ENCODE results near the gene OSBP. TPM values are rescaled to one million over a fixed set of nuclear protein-coding genes. Genes with fewer than 3 reads are reported as not detected.

The OSBP gene
- total RNA-seq, 1 experiment from 2014 or later, result 36.3 TPM

GRCh38 chr11:59625703-59626102 lies 10.1 kb upstream of the OSBP start:
- ChIA-PET POLR2A (ENCODE audit: unreplicated experiment) (no interaction called here), CTCF (no interaction called here)
- Histone ChIP-seq H3K9me3 (ENCODE audit: low read length) (no peaks in the 10 kb centered on the region), H3F3A (ENCODE audit: low read length, unreplicated experiment) (no peaks in the 10 kb centered on the region), H3K4me1 (ENCODE audit: insufficient read depth, low read length) (peaks cover 4% of the 10 kb centered on the region), H3K27me3 (ENCODE audit: low read length) (no peaks in the 10 kb centered on the region), H2AFZ (ENCODE audit: low read length) (no peak overlapping the region), H3K9ac (ENCODE audit: low read length) (no peak overlapping the region), H3K9me2 (replicated peaks; ENCODE audit: low read length) (no peaks in the 10 kb centered on the region), H3K4me3 (ENCODE audit: low read length) (no peak overlapping the region), H4K20me1 (ENCODE audit: low read length) (no peaks in the 10 kb centered on the region), H3K27ac (ENCODE audit: low read length) (no peak overlapping the region), H3K79me2 (ENCODE audit: low read length) (no peaks in the 10 kb centered on the region), H3K4me2 (ENCODE audit: low read length) (no peak overlapping the region), H3K36me3 (ENCODE audit: low read depth, low read length) (no peaks in the 10 kb centered on the region)
- no peak for TF ChIP-seq EZH2phosphoT487 (IDR thresholded peaks at IDR 0.05; ENCODE audit: borderline replicate concordance, low read length)
- no peak for TF ChIP-seq EZH2 (IDR thresholded peaks at IDR 0.05; ENCODE audit: low read length, unreplicated experiment)
- TF ChIP-seq, protein P1, sequence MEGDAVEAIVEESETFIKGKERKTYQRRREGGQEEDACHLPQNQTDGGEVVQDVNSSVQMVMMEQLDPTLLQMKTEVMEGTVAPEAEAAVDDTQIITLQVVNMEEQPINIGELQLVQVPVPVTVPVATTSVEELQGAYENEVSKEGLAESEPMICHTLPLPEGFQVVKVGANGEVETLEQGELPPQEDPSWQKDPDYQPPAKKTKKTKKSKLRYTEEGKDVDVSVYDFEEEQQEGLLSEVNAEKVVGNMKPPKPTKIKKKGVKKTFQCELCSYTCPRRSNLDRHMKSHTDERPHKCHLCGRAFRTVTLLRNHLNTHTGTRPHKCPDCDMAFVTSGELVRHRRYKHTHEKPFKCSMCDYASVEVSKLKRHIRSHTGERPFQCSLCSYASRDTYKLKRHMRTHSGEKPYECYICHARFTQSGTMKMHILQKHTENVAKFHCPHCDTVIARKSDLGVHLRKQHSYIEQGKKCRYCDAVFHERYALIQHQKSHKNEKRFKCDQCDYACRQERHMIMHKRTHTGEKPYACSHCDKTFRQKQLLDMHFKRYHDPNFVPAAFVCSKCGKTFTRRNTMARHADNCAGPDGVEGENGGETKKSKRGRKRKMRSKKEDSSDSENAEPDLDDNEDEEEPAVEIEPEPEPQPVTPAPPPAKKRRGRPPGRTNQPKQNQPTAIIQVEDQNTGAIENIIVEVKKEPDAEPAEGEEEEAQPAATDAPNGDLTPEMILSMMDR (conservative IDR thresholded peaks at IDR 0.05; ENCODE audit: low read depth, low read length), result no peak
- intact Hi-C loops (cut with micrococcal nuclease), result no loop called here
- DNase-seq, result no peak
- no peak for ATAC-seq
- BruUV-seq (replicated peaks), result no TSS peak

DNA sequence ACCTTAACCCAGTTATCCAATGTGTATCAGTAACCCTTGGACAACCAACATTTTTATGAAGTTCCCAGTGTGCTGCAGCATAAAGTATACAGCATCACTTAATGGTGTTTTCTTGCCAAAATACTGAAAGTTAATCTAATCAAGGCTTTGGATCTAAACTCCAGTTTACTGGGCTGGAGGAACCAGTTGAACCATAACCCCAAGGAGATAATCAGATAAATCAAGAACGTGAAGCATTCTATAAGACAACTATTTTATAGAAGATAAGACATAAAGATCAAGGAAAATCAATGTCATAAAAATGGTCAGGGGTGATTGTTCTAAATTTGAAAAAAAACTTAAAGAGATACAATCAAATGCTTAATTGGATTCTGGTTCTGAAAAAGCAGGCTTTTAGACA lies 2.3 kb upstream of the OSBP start:
- DNase-seq (no peak), ATAC-seq (no peak)
- ChIA-PET POLR2A (ENCODE audit: unreplicated experiment) (no interaction called here), CTCF (no interaction called here)
- Histone ChIP-seq H3K27ac (ENCODE audit: low read length) (no peak overlapping the region), H3K27me3 (ENCODE audit: low read length) (no peaks in the 10 kb centered on the region), H3K9me2 (replicated peaks; ENCODE audit: low read length) (no peaks in the 10 kb centered on the region), H3K4me2 (ENCODE audit: low read length) (no peak overlapping the region), H3K79me2 (ENCODE audit: low read length) (peaks cover 23% of the 10 kb centered on the region), H3K4me3 (ENCODE audit: low read length) (no peak overlapping the region), H3K9ac (ENCODE audit: low read length) (no peak overlapping the region), H3K36me3 (ENCODE audit: low read depth, low read length) (no peaks in the 10 kb centered on the region; the same call in 1 of the 2 replicates), H3K4me1 (ENCODE audit: insufficient read depth, low read length) (peaks cover 25% of the 10 kb centered on the region), H3F3A (ENCODE audit: low read length, unreplicated experiment) (no peaks in the 10 kb centered on the region), H3K9me3 (ENCODE audit: low read length) (no peaks in the 10 kb centered on the region), H2AFZ (ENCODE audit: low read length) (no peak overlapping the region), H4K20me1 (ENCODE audit: low read length) (peaks cover 17% of the 10 kb centered on the region)
- BruUV-seq (replicated peaks), result no TSS peak
- intact Hi-C loops (cut with micrococcal nuclease), result no loop called here
- TF ChIP-seq, protein P1 (conservative IDR thresholded peaks at IDR 0.05; ENCODE audit: low read depth, low read length), result no peak

- Histone ChIP-seq H3K9me3 (ENCODE audit: low read length) (no peaks in the 10 kb centered on the region), H3K4me2 (ENCODE audit: low read length) (peak overlapping the region; percentile 82), H3K27me3 (ENCODE audit: low read length) (no peaks in the 10 kb centered on the region), H3K36me3 (ENCODE audit: low read depth, low read length) (peaks cover 5% of the 10 kb centered on the region; the same call in 1 of the 2 replicates), H2AFZ (ENCODE audit: low read length) (peak overlapping the region; percentile 82), H4K20me1 (ENCODE audit: low read length) (peaks cover 31% of the 10 kb centered on the region), H3F3A (ENCODE audit: low read length, unreplicated experiment) (no peaks in the 10 kb centered on the region), H3K9me2 (replicated peaks; ENCODE audit: low read length) (no peaks in the 10 kb centered on the region), H3K4me1 (ENCODE audit: insufficient read depth, low read length) (peaks cover 39% of the 10 kb centered on the region), H3K79me2 (ENCODE audit: low read length) (peaks cover 37% of the 10 kb centered on the region), H3K9ac (ENCODE audit: low read length) (peak overlapping the region; percentile 53), H3K27ac (ENCODE audit: low read length) (peak overlapping the region; percentile 35), H3K4me3 (ENCODE audit: low read length) (peak overlapping the region; percentile 62)
- ChIA-PET CTCF (interaction anchor here (1.5 kb wide), 1 partner anchor 53 kb away, joined by 8 read pairs; the partner anchor contains the start of gene PATL1), POLR2A (ENCODE audit: unreplicated experiment) (interaction anchor here (0.5 to 0.8 kb wide), 2 partner anchors 53 to 168 kb away, joined by 3 to 15 read pairs; partner anchors contain the start of gene PATL1)
- TF ChIP-seq EZH2phosphoT487 (IDR thresholded peaks at IDR 0.05; ENCODE audit: borderline replicate concordance, low read length) (no peak), EZH2 (IDR thresholded peaks at IDR 0.05; ENCODE audit: low read length, unreplicated experiment) (no peak)
- TF ChIP-seq, protein P1 (conservative IDR thresholded peaks at IDR 0.05; ENCODE audit: low read depth, low read length), result no peak
- intact Hi-C loops (cut with micrococcal nuclease), result no loop called here
- TSS peak; percentile 94 for BruUV-seq (replicated peaks)
- no peak for ATAC-seq
- DNase-seq, result no peak
Measured at GRCh38 chr11:59616396-59616982, 915 bp upstream of the OSBP start.
